Muscle layer of duodenum (tissue), 2 donors: Measurements from ENCODE around the gene TM9SF3.

Experiments used
- H3K27ac ChIP-seq: one replicate; pipeline ENCODE4 v1.7.0; 2013; ENCODE audit warnings: mild to moderate bottlenecking, low read length
- H3K27me3 ChIP-seq: one replicate; pipeline ENCODE4 v1.7.0; 2013; ENCODE audit warnings: low read depth, mild to moderate bottlenecking, control low read depth, low read length
- H3K36me3 ChIP-seq, 2 donors: one replicate each; pipeline ENCODE4 v1.7.0; 2013; ENCODE audit warnings: low read length in 2 of 2, control low read depth in 1 of 2, mild to moderate bottlenecking in 1 of 2; ENCODE audit not compliant: insufficient read depth in 2 of 2, control insufficient read depth in 1 of 2
- H3K4me1 ChIP-seq, 2 donors: one replicate each; pipeline ENCODE4 v1.7.0; 2013; ENCODE audit warnings: low read length in 2 of 2, mild to moderate bottlenecking in 2 of 2, control low read depth in 1 of 2, moderate library complexity in 1 of 2; ENCODE audit not compliant: insufficient read depth in 2 of 2, control insufficient read depth in 1 of 2
- H3K4me3 ChIP-seq, 2 donors: one replicate each; pipeline ENCODE4 v1.7.0; 2013; ENCODE audit warnings: low read length in 2 of 2, low read depth in 1 of 2, mild to moderate bottlenecking in 1 of 2
- H3K9me3 ChIP-seq, 2 donors: one replicate each; pipeline ENCODE4 v1.7.0; 2013; ENCODE audit warnings: low read length in 2 of 2, control low read depth in 1 of 2, mild to moderate bottlenecking in 1 of 2; ENCODE audit not compliant: control insufficient read depth in 1 of 2
- donor health status: healthy.

Gene TM9SF3

DNA sequence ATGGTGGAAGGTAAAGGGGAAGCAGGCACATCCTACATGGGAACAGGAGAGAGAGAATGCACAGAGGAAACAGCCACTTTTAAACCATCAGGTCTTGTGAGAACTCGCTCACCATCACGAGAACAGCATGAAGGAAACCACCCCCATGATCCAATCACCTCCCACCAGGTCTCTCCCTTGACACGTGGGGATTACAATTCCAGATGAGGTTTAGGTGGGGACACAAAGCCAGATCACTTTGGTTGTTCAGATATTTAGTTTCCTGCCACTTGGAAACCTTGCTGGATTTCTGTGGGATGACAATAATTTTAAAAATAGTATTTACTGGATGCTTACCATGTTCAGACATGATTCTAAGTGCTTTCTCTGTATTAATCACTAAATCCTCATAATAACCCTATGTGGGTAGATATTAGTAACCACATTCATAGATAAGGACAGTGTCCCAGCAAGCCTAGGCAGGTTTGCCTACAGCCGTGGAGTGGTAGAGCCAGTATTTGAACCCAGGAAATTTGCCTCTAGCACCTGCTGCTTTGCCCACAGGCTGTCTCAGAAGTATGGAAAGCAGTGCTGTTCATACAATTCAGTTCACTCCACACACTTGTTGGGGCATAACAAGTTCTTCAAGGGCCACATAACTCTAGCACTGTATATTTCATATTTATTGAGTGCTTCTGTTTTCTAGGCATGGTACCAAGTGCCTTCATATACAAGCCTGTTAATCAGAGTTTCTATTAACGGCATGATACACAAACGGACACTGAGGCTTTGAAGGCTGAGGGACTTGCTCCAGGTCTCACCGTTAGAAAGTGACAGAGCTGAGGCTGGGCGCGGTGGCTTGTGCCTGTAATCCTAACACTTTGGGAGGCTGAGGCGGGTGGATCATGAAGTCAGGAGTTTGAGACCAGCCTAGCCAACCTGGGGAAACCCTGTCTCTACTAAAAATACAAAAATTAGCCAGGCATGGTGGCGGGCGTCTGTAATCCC lies 81.4 kb downstream of the TM9SF3 start:
- H3K4me3 ChIP-seq = no peak overlapping the region
- no peak overlapping the region for H3K27ac ChIP-seq
- H3K9me3 ChIP-seq = no peaks in the 10 kb centered on the region
- no peaks in the 10 kb centered on the region for H3K36me3 ChIP-seq
- H3K27me3 ChIP-seq = no peaks in the 10 kb centered on the region
- no peaks in the 10 kb centered on the region for H3K4me1 ChIP-seq

DNA sequence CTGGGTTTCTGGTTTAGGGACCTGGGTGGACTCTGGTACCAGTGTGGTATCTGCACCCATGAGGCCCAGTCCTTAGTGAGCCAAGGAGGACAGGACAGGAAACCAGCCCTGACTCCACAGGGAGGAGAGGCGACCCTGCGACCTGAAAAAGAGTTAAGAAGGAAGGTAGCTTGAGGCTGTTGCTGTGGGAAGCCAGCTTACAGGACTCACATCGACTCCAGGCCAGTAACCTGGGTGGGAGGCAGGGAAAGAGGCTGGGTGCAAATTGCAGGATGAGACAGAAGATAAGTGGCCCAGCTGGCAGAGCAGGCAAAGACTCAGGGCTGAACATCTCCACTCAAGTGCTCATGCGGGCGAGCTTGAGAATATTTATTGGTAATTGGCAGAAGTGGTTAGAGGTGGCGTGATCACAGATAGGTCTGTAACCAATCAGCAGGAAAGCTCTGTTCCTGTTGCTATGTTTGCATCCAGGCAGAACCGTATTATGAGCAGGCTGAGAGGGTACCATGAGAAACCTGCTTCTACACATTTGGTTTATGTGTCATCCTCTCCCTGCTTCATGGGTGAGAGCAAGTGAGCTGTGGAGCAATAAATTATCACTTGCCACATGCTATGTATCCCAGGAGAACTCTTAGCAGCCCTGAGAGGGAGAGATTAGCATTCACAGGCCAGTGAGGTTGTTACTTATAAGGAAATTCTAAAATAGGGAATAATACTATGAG lies 84.1 kb downstream of the TM9SF3 start:
- H3K27ac ChIP-seq = no peak overlapping the region
- H3K27me3 ChIP-seq = no peaks in the 10 kb centered on the region
- no peaks in the 10 kb centered on the region for H3K9me3 ChIP-seq
- no peak overlapping the region for H3K4me3 ChIP-seq
- H3K36me3 ChIP-seq = no peaks in the 10 kb centered on the region
- no peaks in the 10 kb centered on the region for H3K4me1 ChIP-seq

DNA sequence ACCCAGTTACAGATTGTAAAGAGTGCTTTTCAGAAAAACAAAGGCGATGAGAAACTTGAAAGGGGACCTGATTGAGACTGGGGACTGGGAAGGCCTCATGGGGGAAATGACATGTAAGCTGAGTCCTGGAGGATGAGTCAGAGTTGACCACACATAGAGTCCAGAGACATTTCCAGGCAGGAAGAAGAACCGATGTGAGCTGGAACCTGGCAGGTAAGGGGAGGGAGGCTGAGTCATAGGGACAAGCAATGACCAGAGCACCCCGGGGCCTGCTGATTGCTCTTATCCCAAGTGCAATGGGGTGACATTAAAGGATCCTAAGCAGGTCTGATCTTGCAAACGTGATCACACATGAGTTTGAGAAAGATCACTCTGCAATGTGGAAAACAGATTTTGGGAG lies 84.8 kb downstream of the TM9SF3 start:
- H3K4me1 ChIP-seq = no peaks in the 10 kb centered on the region
- no peaks in the 10 kb centered on the region for H3K36me3 ChIP-seq
- H3K27ac ChIP-seq = no peak overlapping the region
- no peak overlapping the region for H3K4me3 ChIP-seq
- no peaks in the 10 kb centered on the region for H3K9me3 ChIP-seq
- no peaks in the 10 kb centered on the region for H3K27me3 ChIP-seq

DNA sequence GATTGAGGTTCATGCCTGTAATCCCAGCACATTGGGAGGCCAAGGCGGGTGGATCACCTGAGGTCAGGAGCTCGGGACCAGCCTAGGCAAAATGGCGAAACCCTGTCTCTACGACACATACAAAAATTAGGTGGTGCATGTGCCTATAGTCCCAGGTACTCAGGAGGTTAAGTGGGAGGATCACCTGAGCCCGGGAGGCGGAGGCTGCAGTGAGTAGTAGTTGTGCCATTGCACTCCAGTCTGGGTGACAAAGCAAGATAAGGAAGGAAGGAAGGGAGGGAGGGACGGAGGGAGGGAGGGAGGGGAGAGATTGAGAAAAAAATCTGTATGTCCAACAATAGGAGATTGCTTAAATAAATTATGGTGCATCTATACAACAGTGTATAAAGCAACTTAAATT lies 86.3 kb downstream of the TM9SF3 start:
- Histone ChIP-seq H3K9me3 (no peaks in the 10 kb centered on the region), H3K27ac (no peak overlapping the region), H3K27me3 (no peaks in the 10 kb centered on the region), H3K4me3 (no peak overlapping the region), H3K4me1 (no peaks in the 10 kb centered on the region), H3K36me3 (no peaks in the 10 kb centered on the region)

DNA sequence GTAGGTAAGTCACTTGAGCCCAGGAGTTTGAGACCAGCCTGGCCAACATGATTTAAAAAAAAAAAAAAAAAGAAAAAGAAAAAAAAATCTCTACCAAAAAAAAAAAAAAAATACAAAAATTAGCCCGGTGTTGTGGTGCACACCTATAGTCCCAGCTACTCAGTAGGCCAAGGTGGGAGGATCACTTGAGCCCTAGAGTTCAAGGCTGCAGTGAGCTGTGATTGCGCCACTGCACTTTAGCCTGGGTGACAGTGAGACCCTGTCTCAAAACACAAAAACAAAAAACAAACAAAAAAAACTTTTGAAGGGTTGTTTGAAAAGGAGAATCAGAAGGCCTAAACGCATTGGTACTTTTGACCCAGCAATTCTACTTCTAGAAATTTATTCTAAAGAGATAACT lies 86.8 kb downstream of the TM9SF3 start:
- H3K36me3 ChIP-seq = no peaks in the 10 kb centered on the region
- H3K27me3 ChIP-seq = no peaks in the 10 kb centered on the region
- H3K4me1 ChIP-seq = no peaks in the 10 kb centered on the region
- H3K27ac ChIP-seq = no peak overlapping the region
- no peak overlapping the region for H3K4me3 ChIP-seq
- H3K9me3 ChIP-seq = no peaks in the 10 kb centered on the region

DNA sequence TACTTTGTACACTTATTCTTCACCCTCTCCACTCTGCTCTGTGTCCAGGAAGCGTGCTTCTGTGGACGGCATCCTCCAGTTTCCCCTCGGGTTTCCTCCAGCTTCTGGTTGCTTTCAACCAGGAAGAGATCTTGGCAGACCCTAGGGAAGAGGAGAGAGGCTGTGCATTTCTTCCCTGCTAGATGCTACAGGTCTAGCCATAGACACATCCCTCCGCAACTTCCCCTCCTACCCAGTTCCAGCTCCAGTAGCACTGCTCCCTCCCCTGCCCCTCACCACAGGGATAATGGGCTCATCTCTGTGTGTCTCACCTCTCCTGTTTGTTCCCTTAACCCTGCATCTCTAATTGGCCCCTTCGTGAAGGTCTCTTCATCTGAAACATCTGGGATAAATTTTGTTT lies 89.4 kb downstream of the TM9SF3 start:
- H3K9me3 ChIP-seq = no peaks in the 10 kb centered on the region
- no peaks in the 10 kb centered on the region for H3K27me3 ChIP-seq
- H3K27ac ChIP-seq = no peak overlapping the region
- no peaks in the 10 kb centered on the region for H3K36me3 ChIP-seq
- H3K4me1 ChIP-seq = no peaks in the 10 kb centered on the region
- H3K4me3 ChIP-seq = no peak overlapping the region

DNA sequence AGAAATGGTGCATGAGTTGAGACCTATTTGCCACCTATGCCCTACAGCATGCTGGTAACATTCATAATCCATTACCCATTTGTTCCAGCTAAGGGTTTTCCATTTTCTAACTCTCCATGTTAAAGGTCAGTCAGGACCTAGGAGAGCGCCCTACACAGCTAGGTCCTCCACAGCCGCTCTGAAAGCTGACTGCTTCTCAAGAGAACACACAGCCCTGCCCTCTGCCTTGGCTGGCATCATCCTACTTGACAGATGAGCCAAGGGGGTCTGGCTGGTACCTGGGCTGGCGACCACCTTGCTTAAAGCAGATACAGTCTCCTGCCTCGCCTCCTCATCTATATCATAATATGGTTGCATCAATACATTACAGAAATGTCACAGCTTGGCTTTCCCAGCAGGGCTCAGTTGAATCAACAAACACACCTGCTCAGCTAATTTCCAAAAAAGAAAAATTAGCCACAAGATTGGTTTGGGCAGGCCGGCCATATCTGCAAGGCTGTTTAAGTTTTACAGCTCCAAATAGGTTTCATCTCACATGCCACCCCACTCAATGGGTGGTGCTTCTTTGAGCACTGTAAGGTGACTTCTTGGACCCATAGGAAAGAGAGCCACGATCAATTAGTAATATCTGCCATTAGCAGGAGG lies 90.4 kb downstream of the TM9SF3 start:
- Histone ChIP-seq H3K9me3 (no peaks in the 10 kb centered on the region), H3K36me3 (no peaks in the 10 kb centered on the region), H3K4me1 (no peaks in the 10 kb centered on the region), H3K4me3 (no peak overlapping the region), H3K27me3 (no peaks in the 10 kb centered on the region), H3K27ac (no peak overlapping the region)

DNA sequence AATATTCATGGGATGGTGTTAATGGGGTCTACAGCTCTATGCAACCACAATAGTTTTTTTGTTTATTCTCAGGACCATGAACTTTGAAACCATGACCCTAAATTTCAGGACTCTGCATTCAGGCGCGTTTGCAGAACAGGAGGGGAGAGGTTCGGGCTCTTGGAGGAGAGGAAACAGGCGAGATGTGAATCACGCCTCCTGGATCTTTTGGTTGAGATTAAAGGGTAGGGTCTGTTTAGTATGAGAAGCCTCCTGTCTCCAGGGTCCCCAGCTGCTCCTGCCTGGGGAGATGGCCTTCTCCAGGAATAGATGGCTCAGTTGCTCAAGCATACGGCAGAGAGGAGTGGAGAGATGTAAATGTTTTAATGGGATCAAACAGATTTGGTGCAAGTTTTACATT lies 91.3 kb downstream of the TM9SF3 start:
- no peaks in the 10 kb centered on the region for H3K9me3 ChIP-seq
- H3K36me3 ChIP-seq = no peaks in the 10 kb centered on the region

DNA sequence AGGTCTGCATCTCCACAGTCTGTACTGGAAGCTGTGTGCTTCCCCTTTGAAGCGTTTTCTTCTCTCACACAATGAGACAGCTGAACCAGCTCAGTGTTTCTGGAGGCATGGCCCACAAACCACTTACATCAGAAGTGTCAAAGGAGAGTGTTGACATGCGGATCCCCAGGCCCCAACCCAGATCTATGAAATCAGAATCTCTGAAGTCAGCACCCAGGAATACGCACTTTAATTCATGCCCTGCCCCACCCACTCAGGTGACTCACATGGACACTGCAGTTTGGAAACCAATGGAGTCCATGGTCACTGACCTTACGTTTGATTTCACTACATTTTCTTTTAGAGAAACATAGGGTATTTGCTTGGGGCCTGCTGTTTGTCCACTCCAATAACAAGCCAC lies 92.1 kb downstream of the TM9SF3 start:
- Histone ChIP-seq H3K4me1 (no peaks in the 10 kb centered on the region), H3K27ac (no peak overlapping the region), H3K4me3 (no peak overlapping the region), H3K36me3 (no peaks in the 10 kb centered on the region), H3K9me3 (no peaks in the 10 kb centered on the region), H3K27me3 (no peaks in the 10 kb centered on the region)

More for the DNA sequence above, 91.3 kb downstream of the TM9SF3 start:
- Histone ChIP-seq H3K27ac (no peak overlapping the region), H3K4me1 (no peaks in the 10 kb centered on the region), H3K4me3 (no peak overlapping the region), H3K27me3 (no peaks in the 10 kb centered on the region)

DNA sequence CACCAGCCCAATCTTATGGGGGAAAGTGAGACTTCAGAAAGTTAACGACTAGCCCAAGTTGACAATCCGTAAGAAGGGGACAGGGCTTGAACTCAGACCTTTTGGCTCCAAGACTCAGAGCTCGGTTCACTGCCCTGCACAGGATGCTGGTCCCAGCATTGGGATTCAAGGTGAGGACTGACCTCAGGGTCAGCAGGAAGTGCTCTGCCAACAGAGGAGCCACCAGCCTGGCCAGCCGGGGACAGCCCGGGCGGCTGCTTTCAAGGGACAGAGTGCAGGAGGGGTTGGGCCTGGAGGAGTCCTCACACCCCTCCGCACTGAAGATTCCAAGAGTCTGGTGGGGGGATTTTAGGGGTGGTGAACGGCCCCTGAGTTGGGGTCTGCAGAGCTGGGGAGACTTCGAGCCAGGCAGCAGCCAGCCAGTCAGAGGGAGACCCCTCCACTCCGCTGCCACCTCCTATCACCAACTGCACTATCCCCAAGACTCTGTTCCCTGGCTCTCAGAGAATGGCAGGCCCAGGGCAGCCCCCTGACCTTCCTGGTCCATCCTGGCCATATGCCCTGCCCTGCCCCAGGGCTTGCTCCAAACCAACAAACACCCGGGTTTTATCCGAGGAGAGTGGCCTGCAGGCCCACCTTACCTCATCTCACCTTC lies 92.8 kb downstream of the TM9SF3 start:
- H3K36me3 ChIP-seq = no peaks in the 10 kb centered on the region
- H3K9me3 ChIP-seq = no peaks in the 10 kb centered on the region
- H3K4me1 ChIP-seq = no peaks in the 10 kb centered on the region
- no peak overlapping the region for H3K27ac ChIP-seq
- no peak overlapping the region for H3K4me3 ChIP-seq
- no peaks in the 10 kb centered on the region for H3K27me3 ChIP-seq

DNA sequence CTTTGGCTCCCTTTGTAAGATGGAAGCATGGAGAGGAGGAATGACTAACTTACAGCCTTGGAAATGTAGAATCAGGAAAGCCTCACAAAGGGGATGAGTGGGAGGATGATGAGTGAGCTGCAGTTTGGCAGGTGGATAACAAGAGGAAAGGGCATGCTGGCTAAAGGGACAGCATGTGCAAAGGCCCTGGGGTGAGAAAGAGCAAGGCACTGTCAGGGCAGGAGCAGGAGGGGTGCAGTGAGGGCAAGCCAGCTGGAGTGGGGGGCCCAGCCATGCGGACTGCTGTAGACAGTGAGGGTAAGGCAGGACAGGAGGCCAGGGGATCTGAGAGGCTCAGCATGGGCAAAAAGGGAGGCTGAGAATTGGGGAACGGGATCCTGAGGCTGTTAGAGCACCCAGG lies 93.6 kb downstream of the TM9SF3 start:
- no peaks in the 10 kb centered on the region for H3K36me3 ChIP-seq
- no peaks in the 10 kb centered on the region for H3K4me1 ChIP-seq
- H3K9me3 ChIP-seq = no peaks in the 10 kb centered on the region
- H3K4me3 ChIP-seq = no peak overlapping the region
- H3K27me3 ChIP-seq = no peaks in the 10 kb centered on the region
- no peak overlapping the region for H3K27ac ChIP-seq
